Activated gamma-delta T cell (primary cell): ENCODE measurements around the gene GNPNAT1.
A peak's percentile ranks its signal among the peaks of the same experiment; 100 is the strongest.

Source experiments
- DNase-seq: peaks from one replicate; lab custom pipeline; 2025; lab: John Stamatoyannopoulos, UW
- total RNA-seq, 2 donors: gene quantifications; one replicate each; lab custom pipeline; 2026; lab: John Stamatoyannopoulos, UW

The GNPNAT1 gene
- 23.7 to 24.0 reads per million in 2 donors for total RNA-seq

- DNase-seq = peak; percentile 93
Observed at GRCh38 chr14:52791223-52792096, at the start of gene GNPNAT1. Gene GNPNAT1 (minus strand): TSS chr14:52791607. CDS start chr14:52784650, 6,957 bp downstream.

DNA sequence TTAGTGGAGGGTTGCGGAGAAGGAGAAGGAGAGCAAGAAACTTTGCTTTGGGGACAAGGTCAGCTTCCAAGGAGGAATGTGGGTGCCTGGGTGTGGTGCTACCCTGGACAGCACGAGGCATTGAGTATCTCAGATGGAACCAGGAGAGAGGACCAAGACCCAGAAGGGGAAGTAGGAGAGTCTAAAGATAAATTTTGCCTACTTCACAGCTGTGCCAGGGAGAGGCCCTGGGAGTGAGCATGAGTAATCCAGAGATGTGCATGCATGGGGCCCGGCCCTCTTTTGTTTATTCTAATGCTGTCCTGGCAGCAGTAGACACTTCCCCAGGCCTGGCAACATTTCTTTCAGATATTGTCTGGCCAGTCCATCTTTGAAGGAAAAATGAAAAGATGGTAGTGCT lies 49.5 kb upstream of the GNPNAT1 start:
- DNase-seq = no peak

DNA sequence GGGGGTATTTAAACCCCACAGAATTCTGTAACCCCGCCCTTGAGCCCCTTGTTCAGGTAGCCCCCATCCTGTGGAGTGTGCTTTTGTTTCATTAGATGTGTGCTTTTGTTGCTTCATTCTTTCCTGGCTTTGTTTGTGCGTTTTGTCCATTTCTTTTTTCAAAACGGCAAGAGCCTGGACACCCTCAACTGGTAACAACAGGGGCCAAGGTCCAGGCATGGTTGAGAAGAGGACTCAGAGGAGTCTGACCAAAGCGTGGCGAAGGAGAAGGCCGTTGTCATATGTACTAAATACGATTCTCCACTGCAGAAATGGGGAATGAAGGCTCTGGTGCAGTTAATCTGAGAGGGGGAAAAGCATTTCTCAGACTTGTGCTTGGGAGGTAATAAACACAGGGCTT lies 46.0 kb upstream of the GNPNAT1 start:
- no peak for DNase-seq

- DNase-seq = no peak
Observed at GRCh38 chr14:52836063-52836462, 44.7 kb upstream of the GNPNAT1 start.

GRCh38 chr14:52835122-52835903 lies 43.9 kb upstream of the GNPNAT1 start:
- no peak for DNase-seq

- DNase-seq = no peak
Observed at GRCh38 chr14:52834440-52834842, 43.0 kb upstream of the GNPNAT1 start.

DNA sequence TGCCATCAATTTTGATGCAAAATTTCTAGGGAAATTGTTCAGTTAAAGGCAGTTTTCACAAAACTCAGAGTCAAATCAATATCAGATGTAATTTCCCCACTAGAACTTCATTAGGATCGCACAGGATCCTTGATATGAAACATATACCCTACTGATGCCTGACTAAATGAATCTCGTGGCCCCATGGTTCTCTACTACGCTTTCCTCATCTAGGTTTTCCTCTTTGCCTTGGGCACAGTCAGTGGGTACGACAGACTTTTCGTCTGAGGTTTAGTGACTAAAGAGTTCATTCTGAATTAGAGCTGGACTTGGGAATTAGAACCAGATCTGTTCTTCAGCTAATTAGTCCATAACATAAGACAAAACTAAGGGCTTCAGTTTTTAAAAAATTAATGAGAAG lies 42.5 kb upstream of the GNPNAT1 start:
- no peak for DNase-seq

DNA sequence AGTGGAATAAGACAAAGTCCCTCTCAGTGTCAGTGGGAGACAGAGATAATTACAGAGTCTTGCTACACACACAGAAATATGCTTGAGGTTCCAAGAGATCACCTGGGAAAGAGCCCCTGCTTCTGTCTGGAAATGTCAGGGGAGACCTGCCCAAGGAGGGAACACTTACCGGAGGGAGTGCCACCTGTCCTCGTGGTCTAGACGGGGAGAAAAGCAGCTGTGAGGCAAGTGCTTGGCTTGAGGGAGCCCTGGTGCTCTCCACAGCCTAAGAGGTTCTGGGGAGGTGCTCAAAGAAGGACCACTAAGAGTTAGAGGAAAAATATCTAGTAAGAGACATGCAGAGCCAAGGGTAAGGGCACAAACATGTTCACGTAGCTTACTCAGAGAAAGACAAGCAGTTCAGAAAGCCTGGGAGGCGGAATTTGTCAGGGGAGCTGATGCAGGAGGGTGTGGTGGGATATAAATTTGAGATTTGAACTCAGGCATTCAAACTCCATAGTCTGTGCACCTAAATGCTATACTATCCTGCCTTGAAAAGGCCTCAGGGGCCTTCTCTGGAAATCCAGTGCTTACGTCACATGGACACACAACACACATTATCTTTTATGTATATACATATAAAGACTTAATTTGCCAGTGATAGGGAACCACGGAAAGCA lies 38.2 kb upstream of the GNPNAT1 start:
- no peak for DNase-seq

- no peak for DNase-seq
Observed at GRCh38 chr14:52827426-52827825, 36.0 kb upstream of the GNPNAT1 start.

- DNase-seq = no peak
Observed at GRCh38 chr14:52825085-52825484, 33.7 kb upstream of the GNPNAT1 start.

- DNase-seq = no peak
Observed at GRCh38 chr14:52824462-52824861, 33.1 kb upstream of the GNPNAT1 start.

DNA sequence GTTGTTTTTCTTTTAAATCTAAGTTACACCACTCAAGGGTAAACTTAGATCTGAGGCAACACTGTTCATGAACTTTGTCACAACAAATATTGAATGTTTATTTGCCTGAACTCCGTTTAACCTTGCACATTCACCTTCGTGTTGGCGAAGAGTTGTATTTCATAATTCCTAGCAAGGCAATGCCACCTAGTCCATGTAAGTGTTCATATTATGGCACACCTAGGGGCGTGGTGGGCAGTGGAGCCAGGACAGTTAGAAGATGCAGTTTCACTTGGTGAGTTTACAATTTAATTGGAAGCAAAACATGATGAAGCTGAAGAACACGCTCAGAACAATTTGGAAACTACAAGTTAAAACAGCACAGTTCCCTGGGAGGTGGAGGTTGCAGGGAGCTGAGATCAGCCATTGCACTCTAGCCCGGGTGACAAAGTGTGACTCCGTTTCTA lies 30.4 kb upstream of the GNPNAT1 start:
- no peak for DNase-seq

GRCh38 chr14:52808101-52808500 lies 16.7 kb upstream of the GNPNAT1 start:
- no peak for DNase-seq

DNA sequence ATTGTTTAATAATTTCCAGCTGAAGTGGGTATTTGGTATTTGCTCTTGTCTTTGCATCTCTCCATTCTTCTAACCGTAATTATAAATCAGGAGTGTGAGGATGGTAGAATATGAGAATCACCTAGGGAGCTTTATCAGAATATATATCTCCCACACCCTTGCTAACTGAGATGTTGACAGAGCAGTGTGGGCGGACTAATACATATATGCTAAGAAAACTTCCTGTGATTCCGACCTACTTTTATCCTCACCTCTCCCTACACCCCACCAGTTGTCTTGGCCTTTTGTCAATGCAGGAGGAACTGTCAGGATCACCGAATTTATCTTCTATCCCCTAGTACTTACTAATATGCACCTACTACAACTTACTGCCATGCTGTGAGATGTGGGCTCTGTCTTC lies 14.7 kb upstream of the GNPNAT1 start:
- no peak for DNase-seq

GRCh38 chr14:52802597-52802996 lies 11.2 kb upstream of the GNPNAT1 start:
- no peak for DNase-seq

- no peak for DNase-seq
Observed at GRCh38 chr14:52801014-52801712, 9.8 kb upstream of the GNPNAT1 start.

DNA sequence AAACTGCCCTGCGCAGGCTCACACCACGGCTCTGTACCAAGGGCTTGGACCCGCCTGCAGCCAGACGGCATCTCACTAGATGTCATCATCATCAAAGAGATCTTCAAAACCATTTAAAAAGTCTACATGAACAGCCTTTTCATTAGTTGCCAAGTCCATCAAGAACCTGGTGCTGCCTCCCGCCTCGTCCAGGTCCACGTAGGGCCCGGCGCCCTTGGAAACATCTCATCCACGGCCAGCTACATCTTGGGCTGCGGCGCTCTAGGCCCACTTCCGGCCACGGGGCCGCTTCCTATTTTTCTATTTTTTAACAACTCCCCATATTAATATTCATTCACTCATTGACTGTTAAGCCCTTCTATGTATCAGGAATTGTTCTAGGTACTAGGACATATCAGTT lies 7.4 kb upstream of the GNPNAT1 start:
- DNase-seq = no peak

DNA sequence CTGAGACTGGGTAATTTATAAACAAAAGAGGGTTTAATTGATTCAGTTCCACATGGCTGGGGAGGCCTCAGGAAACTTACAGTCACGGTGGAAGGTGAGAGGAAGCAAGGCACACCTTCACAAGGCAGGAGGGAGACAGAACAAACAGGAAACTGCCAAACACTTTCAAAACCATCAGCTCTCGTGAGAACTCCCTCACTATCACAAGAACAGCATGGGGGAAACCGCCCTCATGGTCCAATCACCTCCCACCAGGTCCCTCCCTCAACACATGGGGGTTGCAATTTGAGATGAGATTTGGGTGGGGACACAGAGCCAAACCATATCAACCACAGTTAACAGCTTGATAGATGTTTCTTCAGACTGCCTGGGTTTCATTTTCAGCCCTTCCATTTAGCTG lies 6.2 kb upstream of the GNPNAT1 start:
- DNase-seq = no peak

GRCh38 chr14:52793061-52793460 lies 1.7 kb upstream of the GNPNAT1 start:
- no peak for DNase-seq

DNA sequence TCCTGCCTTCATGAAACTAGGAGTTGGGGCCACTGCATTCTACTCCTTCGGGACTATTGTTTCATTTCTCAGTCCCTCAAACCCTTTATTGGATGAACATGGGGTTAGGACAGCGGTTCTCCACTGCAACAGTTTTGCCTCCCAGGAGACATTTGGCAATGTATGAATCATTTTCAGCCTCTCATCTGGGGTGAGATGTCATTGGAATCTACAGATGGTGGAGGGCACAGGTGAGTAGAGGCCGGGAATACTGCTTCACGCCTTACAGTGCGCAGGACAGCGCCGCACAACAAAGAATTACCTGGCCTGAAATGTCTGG lies 649 bp upstream of the GNPNAT1 start:
- no peak for DNase-seq

GRCh38 chr14:52790756-52791222 lies 618 bp downstream of the GNPNAT1 start:
- DNase-seq = no peak
